ENCODE data around the gene RIC8B.
"Not testable (repeated sequence)": the region's sequence is repeated elsewhere in the genome, so short reads cannot be mapped to it uniquely, and the experiment has no call there.

Gene RIC8B

GRCh38 chr12:106774005-106774807, at the start of gene RIC8B:
Gene RIC8B (plus strand): TSS chr12:106774682. CDS start chr12:106774746, 64 bp downstream.
- DNase-seq (ENCODE audit: low read depth) = peak; percentile 100
- peak within 1 kb of the TSS; percentile 87 for H3K4me3 ChIP-seq (ENCODE audit: low read depth, low read length)
- TF ChIP-seq CTCF (conservative IDR thresholded peaks at IDR 0.05; ENCODE audit: low read depth, low read length) = no peak

- DNase-seq (ENCODE audit: low read depth) = no peak
- no peak for TF ChIP-seq CTCF (conservative IDR thresholded peaks at IDR 0.05; ENCODE audit: low read depth, low read length)
- no peak overlapping the region for H3K4me3 ChIP-seq (ENCODE audit: low read depth, low read length)
These were observed 49.5 kb upstream of the RIC8B start for GRCh38 chr12:106724934-106725333.

- H3K4me3 ChIP-seq (ENCODE audit: low read depth, low read length) = not testable (repeated sequence)
- DNase-seq (ENCODE audit: low read depth) = peak; percentile 30
These were observed 47.8 kb upstream of the RIC8B start for GRCh38 chr12:106726603-106727202.

GRCh38 chr12:106729611-106730010, 44.9 kb upstream of the RIC8B start:
- no peak overlapping the region for H3K4me3 ChIP-seq (ENCODE audit: low read depth, low read length)
- no peak for TF ChIP-seq CTCF (conservative IDR thresholded peaks at IDR 0.05; ENCODE audit: low read depth, low read length)
- DNase-seq (ENCODE audit: low read depth) = no peak

GRCh38 chr12:106732890-106733289, 41.6 kb upstream of the RIC8B start:
- TF ChIP-seq CTCF (conservative IDR thresholded peaks at IDR 0.05; ENCODE audit: low read depth, low read length) = no peak
- H3K4me3 ChIP-seq (ENCODE audit: low read depth, low read length) = no peak overlapping the region
- no peak for DNase-seq (ENCODE audit: low read depth)

GRCh38 chr12:106733660-106734059, 40.8 kb upstream of the RIC8B start:
- H3K4me3 ChIP-seq (ENCODE audit: low read depth, low read length) = no peak overlapping the region
- no peak for TF ChIP-seq CTCF (conservative IDR thresholded peaks at IDR 0.05; ENCODE audit: low read depth, low read length)
- no peak for DNase-seq (ENCODE audit: low read depth)

- no peak overlapping the region for H3K4me3 ChIP-seq (ENCODE audit: low read depth, low read length)
- TF ChIP-seq CTCF (conservative IDR thresholded peaks at IDR 0.05; ENCODE audit: low read depth, low read length) = no peak
- peak; percentile 6 for DNase-seq (ENCODE audit: low read depth)
These were observed 38.2 kb upstream of the RIC8B start for GRCh38 chr12:106736051-106736957.

All from choroid plexus epithelial cell (primary cell).